Cardiac muscle cell (in vitro differentiated cells and primary cell): ENCODE data around the gene CDH4. TPM values are rescaled to one million over a fixed set of nuclear protein-coding genes. Genes with fewer than 3 reads are reported as not detected.

Experiments
- DNase-seq, 2 donors: peaks; one replicate each; pipeline versions ENCODE4 v3.0.0 to v3.0.0-alpha.2; 2010 to 2017; ENCODE audit warnings: low read depth in 1 of 2, low spot score in 1 of 2
- H3K27ac ChIP-seq: fragments of 200-600 bp; sonication (generic); 2 replicates; pipeline ENCODE4 v1.5.1; 2016
- H3K27me3 ChIP-seq: fragments of 200-600 bp; sonication (generic); 2 replicates; pipeline ENCODE4 v1.6.0; 2016; ENCODE audit warnings: control low read depth
- H3K36me3 ChIP-seq: fragments of 200-600 bp; sonication (generic); 2 replicates; pipeline ENCODE4 v1.5.1; 2016; ENCODE audit warnings: control low read depth
- H3K4me1 ChIP-seq: fragments of 200-600 bp; sonication (generic); 2 replicates; pipeline ENCODE4 v1.8.1; 2017; ENCODE audit warnings: low read depth, mild to moderate bottlenecking, mixed run types
- H3K4me3 ChIP-seq: fragments of 200-600 bp; sonication (generic); 2 replicates; pipeline ENCODE4 v1.5.1; 2016; ENCODE audit warnings: mild to moderate bottlenecking
- H3K9me3 ChIP-seq: fragments of 200-600 bp; sonication (generic); 2 replicates; pipeline ENCODE4 v1.5.1; 2017; ENCODE audit warnings: low read depth, mild to moderate bottlenecking, control low read depth
- polyA plus RNA-seq: library from polyadenylated mRNA; unstranded; fragments of >200 nt; fragmentation: Nextera tagmentation; extraction: Ambion mirVana; gene quantifications from 2 replicates; pipeline ENCODE4 v1.2.1, GENCODE V29; 2016
- total RNA-seq: library from RNA; depleted of rRNA; stranded (reverse); fragments of >200 nt; gene quantifications from 2 replicates; pipeline ENCODE4 v1.2.3, GENCODE V29; 2016
- TF ChIP-seq, protein P1 (sequence below): IDR thresholded peaks from 2 replicates; pipeline ENCODE4 v1.5.1; 2012; ENCODE audit warnings: low read depth, mild to moderate bottlenecking, low read length

Gene CDH4
- total and polyA plus RNA-seq, 2 experiments from 2014 or later, result 0.43 to 0.80 TPM

DNA sequence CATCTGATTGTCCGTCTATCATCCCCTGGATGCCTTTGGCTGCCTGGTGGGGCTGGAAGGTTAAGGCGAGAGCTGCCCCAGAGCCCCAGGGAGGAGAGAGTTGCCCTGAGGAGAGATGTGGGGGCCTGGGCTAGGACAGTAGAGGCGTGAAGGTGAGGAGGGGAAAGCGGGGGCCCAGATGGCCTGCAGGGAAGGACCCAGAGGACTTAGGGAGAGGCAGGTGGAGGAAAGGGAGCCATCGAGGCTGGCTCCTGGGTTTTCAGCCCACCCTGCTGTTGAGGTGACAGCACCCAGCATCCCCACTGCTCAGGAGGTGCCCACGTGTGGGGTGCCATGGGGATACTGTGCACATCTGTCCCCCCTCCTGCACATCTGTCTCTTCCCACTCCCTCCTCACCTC lies 539.9 kb downstream of the CDH4 start:
- DNase-seq, result no peak
- Histone ChIP-seq H3K27ac (no peak overlapping the region), H3K36me3 (no peaks in the 10 kb centered on the region), H3K9me3 (no peaks in the 10 kb centered on the region), H3K27me3 (no peaks in the 10 kb centered on the region), H3K4me3 (no peak overlapping the region), H3K4me1 (peaks cover 5% of the 10 kb centered on the region)
- TF ChIP-seq, protein P1, sequence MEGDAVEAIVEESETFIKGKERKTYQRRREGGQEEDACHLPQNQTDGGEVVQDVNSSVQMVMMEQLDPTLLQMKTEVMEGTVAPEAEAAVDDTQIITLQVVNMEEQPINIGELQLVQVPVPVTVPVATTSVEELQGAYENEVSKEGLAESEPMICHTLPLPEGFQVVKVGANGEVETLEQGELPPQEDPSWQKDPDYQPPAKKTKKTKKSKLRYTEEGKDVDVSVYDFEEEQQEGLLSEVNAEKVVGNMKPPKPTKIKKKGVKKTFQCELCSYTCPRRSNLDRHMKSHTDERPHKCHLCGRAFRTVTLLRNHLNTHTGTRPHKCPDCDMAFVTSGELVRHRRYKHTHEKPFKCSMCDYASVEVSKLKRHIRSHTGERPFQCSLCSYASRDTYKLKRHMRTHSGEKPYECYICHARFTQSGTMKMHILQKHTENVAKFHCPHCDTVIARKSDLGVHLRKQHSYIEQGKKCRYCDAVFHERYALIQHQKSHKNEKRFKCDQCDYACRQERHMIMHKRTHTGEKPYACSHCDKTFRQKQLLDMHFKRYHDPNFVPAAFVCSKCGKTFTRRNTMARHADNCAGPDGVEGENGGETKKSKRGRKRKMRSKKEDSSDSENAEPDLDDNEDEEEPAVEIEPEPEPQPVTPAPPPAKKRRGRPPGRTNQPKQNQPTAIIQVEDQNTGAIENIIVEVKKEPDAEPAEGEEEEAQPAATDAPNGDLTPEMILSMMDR, result no peak

DNA sequence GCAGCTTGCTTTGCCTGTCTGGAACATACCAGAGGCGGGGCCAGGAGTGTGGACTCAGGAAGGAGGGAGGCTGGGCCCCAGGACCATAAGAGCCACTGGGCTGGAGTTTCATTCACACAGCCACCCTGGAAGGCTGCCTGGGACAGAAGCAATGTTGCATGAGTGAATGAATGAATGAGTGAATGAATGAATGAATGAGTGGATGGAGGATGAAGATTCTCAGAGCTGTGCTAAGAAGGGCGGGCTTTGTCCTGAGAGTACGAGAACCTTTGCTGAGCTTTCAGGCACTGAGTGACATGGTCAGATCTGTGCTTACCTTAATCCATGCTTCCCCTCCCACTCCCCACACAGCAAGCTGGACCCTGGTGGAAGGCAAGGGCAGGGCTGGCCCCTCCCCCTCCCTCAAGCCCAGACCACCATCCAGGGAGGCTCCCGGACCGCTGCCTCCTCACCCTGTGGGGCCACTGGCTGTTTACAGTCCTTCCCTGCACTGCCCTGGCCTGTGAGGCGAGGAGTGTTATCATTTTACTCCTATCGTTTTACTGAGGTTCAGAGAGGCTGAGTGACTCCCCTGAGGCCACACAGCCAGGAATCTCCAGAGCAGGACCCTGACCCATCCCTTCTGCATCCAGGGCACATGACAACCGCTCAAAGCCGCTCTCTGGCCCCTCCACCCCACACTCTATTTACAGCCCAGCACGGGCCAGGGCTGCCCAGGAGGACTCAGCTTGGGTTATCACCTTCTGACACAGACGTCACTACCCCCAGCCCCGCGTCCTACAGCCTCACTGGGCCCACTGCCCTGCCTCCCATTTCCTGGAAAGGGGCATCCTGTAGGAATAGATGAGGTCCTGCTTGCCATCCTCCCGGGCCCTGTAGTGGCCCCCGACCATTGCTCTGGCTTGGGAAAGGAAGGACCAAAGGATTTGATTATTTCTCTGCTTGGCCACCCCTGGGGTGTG lies 543.9 kb downstream of the CDH4 start:
- Histone ChIP-seq H3K4me3 (no peak overlapping the region), H3K36me3 (no peaks in the 10 kb centered on the region), H3K27me3 (no peaks in the 10 kb centered on the region), H3K9me3 (no peaks in the 10 kb centered on the region), H3K4me1 (no peaks in the 10 kb centered on the region), H3K27ac (no peak overlapping the region)
- TF ChIP-seq, protein P1, result no peak
- DNase-seq, result no peak

DNA sequence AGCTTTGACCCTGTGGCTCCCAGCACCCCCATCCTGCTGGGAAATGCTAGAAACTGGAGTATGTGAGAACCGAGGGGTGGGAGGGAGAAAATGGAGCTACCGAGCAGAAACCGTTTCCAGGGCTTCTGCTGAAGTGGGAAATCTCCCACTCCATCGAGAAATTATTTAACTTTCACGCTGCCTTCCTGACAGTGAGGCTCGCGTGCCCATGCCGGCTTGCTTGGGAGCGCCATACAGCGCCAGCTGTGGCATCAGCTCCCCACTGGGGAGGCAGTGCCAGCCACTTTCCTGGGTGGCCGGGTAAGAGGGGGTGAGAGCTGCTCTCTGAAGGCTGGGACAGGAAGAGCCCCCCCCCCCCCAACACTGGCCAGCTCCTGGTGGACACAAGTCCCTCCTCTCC lies 544.7 kb downstream of the CDH4 start:
- TF ChIP-seq, protein P1, result no peak
- H3K9me3 ChIP-seq, result no peaks in the 10 kb centered on the region
- H3K4me3 ChIP-seq, result no peak overlapping the region
- no peaks in the 10 kb centered on the region for H3K27me3 ChIP-seq
- H3K36me3 ChIP-seq, result no peaks in the 10 kb centered on the region
- no peak for DNase-seq
- H3K4me1 ChIP-seq, result no peaks in the 10 kb centered on the region
- no peak overlapping the region for H3K27ac ChIP-seq

DNA sequence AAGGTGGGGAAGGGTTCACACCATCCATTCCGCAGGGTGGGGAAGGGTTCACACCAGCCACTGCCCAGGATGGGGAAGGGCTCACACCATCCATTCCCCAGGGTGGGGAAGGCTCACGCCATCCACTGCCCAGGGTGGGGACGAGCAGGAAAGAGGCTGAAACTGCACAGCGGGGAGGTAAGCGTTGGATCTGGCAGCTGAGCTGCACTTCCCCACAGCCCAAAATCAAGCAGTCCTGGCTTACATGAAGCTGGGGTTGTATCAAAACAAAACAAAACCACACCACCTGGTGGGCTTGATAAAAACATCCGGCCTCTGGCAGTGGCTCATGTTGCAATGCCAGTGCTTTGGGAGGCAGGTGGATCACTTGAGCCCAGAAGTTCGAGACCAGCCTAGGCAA lies 545.1 kb downstream of the CDH4 start:
- TF ChIP-seq, protein P1, result no peak
- H3K4me3 ChIP-seq, result no peak overlapping the region
- DNase-seq, result no peak
- H3K36me3 ChIP-seq, result no peaks in the 10 kb centered on the region
- H3K4me1 ChIP-seq, result no peaks in the 10 kb centered on the region
- H3K9me3 ChIP-seq, result no peaks in the 10 kb centered on the region
- no peak overlapping the region for H3K27ac ChIP-seq
- no peaks in the 10 kb centered on the region for H3K27me3 ChIP-seq

DNA sequence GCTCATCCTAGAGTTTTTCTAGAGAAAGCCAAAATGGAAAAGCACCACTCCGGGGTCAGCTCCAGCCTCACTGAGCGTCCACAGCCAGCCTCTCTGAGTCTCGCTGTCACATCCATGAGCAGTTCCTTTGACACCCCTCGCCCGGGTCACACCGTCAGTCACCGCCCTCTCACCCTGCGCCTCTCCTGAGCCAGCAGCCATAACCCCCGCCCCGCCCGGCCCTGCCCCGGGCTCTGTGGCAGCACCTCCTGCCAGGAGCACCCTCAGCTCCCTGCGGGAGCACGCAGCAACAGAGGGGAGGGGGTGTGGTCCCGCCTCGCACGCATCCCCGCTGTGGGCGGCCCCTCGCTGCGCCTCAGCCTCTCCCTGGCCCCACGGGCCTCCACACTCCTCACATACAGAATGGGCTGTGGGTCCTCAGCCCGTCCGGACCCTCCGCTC lies 545.9 kb downstream of the CDH4 start:
- Histone ChIP-seq H3K9me3 (no peaks in the 10 kb centered on the region), H3K4me1 (no peaks in the 10 kb centered on the region), H3K27me3 (no peaks in the 10 kb centered on the region), H3K4me3 (no peak overlapping the region), H3K36me3 (no peaks in the 10 kb centered on the region), H3K27ac (no peak overlapping the region)
- no peak for DNase-seq
- TF ChIP-seq, protein P1, result no peak
